H54 (cell line): Measurements from ENCODE around the gene PRDM15.

ENCODE experiments used
- DNase-seq: peaks from one replicate; pipeline ENCODE4 v3.0.0; 2011; ENCODE audit warnings: low spot score, mixed read lengths; ENCODE audit not compliant: insufficient read length
- FAIRE-seq: peaks from 3 replicates; lab custom pipeline; 2011; peaks lifted over from hg19 to GRCh38; lab: Jason Lieb, UNC
- POLR2A ChIP-seq: IDR thresholded peaks from 2 replicates; pipeline ENCODE4 v1.6.1; 2011; ENCODE audit warnings: low read depth, mild to moderate bottlenecking, low read length

The PRDM15 gene

DNA sequence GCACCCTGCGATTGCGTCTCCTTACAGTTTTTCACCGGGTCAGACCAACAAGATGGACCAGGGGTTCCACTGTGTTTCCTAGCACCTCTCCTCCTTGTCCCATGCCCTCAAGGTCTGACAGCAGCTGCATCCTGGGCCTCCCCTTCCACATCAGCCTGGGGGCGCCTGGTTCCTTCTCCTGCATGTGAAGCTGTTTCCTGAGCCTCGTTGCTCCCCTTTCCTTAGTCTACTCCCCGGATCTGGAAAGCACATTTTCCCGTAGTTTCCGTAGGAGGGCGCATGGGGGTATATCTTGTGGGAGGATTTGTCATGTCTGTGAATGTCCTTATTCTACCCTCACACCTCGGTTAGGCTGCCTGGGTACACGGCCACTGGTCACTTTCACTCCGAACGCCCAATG is 6.1 kb downstream of the PRDM15 start:
- FAIRE-seq, result no peak
- no peak for DNase-seq
- no peak for TF ChIP-seq POLR2A

GRCh38 chr21:41871293-41872030 is 7.7 kb downstream of the PRDM15 start:
- DNase-seq, result no peak
- no peak for TF ChIP-seq POLR2A
- FAIRE-seq, result no peak

DNA sequence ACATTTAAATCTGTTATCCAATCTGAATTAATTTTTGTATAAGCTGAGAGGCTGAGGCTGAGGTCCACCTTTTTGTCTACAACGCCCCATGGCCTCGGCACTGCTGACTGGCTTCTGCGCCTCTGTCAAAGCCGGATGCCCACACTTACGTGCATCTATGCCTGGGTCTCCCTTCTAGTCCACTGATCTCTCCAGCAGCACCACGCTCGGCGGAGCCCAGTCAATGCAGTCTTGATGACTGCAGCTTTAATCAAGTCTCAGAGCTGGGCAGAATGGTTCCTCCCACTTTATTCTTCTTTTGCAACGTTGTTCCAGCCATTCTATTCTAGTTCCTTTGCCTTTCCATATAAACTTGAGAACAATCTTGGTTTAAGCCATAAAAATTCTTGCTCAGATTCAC is 9.4 kb downstream of the PRDM15 start:
- TF ChIP-seq POLR2A, result no peak
- no peak for DNase-seq
- no peak for FAIRE-seq

GRCh38 chr21:41868062-41868710 is 11.0 kb downstream of the PRDM15 start:
- FAIRE-seq (no peak), DNase-seq (no peak)
- no peak for TF ChIP-seq POLR2A

DNA sequence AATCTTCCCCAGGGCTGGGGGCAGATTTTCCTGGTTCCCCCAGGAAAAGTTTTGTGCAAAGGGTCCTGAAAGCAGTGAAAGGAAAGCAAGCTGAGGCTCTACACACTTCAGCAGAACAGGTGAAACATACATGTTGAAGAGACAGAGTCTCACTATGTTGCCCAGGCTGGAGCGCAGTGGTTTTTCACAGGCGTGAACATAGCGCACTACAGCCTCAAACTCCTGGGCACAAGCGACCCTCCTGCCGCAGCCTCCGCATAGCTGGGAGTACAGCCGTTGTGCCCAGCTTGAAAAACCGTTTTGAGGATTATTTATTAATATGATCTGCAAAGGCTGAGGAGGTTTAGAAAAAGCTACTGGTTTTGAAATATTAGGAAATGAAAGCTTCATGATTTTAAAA is 11.8 kb downstream of the PRDM15 start:
- DNase-seq (no peak), FAIRE-seq (no peak)
- TF ChIP-seq POLR2A, result no peak

GRCh38 chr21:41866274-41866809 is 12.8 kb downstream of the PRDM15 start:
- no peak for TF ChIP-seq POLR2A
- DNase-seq (no peak), FAIRE-seq (no peak)

GRCh38 chr21:41865002-41865777 is 14.0 kb downstream of the PRDM15 start:
- TF ChIP-seq POLR2A, result no peak
- FAIRE-seq, result no peak
- no peak for DNase-seq

GRCh38 chr21:41864311-41865001 is 14.7 kb downstream of the PRDM15 start:
- no peak for FAIRE-seq
- no peak for DNase-seq
- no peak for TF ChIP-seq POLR2A

DNA sequence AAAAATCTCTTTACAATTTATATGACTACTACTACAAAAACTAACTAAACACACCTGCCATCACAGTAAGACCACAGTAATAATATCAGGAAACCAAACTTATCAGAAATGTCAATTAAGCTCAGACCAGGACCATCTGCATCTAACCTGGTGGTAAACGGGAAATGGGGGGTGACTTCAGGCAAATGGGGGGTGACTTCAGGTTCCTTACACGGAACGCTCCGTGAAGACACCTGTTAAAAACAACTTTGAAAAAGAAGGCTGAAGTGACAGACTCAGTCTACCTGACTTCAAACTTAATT is 15.8 kb downstream of the PRDM15 start:
- FAIRE-seq, result no peak
- DNase-seq, result no peak
- no peak for TF ChIP-seq POLR2A

GRCh38 chr21:41861987-41862386 is 17.2 kb downstream of the PRDM15 start:
- no peak for TF ChIP-seq POLR2A
- DNase-seq (no peak), FAIRE-seq (no peak)

DNA sequence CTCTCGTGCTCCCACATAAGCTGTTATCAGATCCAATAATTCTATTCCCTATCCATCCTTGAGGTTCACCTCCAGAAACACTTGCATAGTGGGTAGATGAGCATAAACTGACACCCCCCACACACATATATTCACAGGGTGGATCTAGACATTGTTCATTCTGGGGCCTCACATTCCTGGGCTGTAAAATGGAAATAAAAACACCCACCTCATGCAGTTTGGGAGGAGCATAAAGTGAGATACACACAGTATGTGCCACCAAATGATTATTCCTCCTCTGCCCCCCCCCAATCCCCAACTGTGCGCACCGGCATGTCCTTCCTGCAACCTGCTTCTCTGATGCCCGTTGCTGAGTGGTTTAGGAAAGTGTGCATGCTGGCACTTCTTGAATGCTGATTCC is 17.9 kb downstream of the PRDM15 start:
- TF ChIP-seq POLR2A, result no peak
- no peak for DNase-seq
- no peak for FAIRE-seq

DNA sequence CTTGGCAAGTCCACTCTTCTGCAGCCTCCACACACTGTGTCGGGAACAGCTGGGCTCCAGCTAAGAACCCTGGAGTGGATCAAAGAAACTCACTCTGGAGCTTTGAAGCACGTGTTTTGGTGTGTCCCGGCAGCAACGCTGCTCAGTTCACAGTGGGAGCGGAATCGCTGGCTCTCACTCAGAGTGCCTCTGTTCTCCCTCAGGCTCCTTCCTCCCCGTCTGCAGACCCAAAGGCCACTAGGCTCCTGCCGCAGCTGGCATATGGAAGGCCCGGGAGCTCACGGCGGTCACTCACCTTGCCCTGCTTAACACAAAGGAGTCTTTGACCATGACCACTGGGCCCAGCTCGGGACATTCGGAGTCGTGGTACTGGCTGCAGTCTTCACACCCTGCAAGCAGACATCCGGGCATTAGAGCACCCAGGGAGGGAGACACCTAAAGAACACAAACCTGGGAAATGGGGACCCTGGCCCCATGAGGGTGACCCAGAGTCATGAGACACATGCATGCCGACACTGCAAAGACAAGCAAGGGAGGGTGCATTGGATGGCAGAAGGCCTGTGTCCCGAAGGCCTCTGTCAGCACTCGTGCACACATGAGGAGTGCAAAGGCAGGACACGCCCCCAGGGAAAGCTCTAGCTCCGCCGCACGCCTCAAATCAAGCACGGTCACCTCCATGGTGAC is 19.7 kb downstream of the PRDM15 start:
- no peak for DNase-seq
- no peak for TF ChIP-seq POLR2A
- FAIRE-seq, result no peak
